T-helper 17 cell (primary cell): ENCODE results near the gene CLSTN2. TPM values are rescaled to one million over a fixed set of nuclear protein-coding genes. Genes with fewer than 3 reads are reported as not detected.

Experiments used
- ATAC-seq: fragments of 150-1000 bp; cut with Tn5 transposase; 2 replicates; pipeline ENCODE4 v1.10.0; 2021; ENCODE audit warnings: mild to moderate bottlenecking, moderate library complexity
- DNase-seq, 3 donors: peaks; one replicate each; pipeline versions ENCODE4 v3.0.0 to v3.0.0-alpha.2; 2020 to 2021
- H3K9me3 ChIP-seq: one replicate; pipeline ENCODE4 v1.7.0; 2013; ENCODE audit warnings: low read length, mild to moderate bottlenecking; ENCODE audit not compliant: control insufficient read depth, poor library complexity, severe bottlenecking
- H3K27ac Mint-ChIP-seq: one replicate; pipeline ENCODE4 v1.8.0; 2022; ENCODE audit warnings: mild to moderate bottlenecking, moderate library complexity, mixed read lengths
- H3K27me3 Mint-ChIP-seq: one replicate; pipeline ENCODE4 v1.8.0; 2022; ENCODE audit warnings: mixed read lengths
- H3K36me3 Mint-ChIP-seq: one replicate; pipeline ENCODE4 v1.8.0; 2022; ENCODE audit warnings: low read depth, mixed read lengths
- H3K4me1 Mint-ChIP-seq: one replicate; pipeline ENCODE4 v1.8.0; 2022; ENCODE audit warnings: mild to moderate bottlenecking, mixed read lengths
- H3K4me3 Mint-ChIP-seq: one replicate; pipeline ENCODE4 v1.8.0; 2022; ENCODE audit warnings: mild to moderate bottlenecking, moderate library complexity, mixed read lengths
- total RNA-seq, 4 donors: library from RNA in 2 of 4; stranded (reverse) in 2 of 4; gene quantifications; one replicate each; pipeline ENCODE4 v1.2.3 and lab custom pipeline; 2022 to 2026

Gene CLSTN2
- total RNA-seq, 2 donors from 2014 or later = not detected

GRCh38 chr3:140114789-140115080 lies 179.8 kb downstream of the CLSTN2 start:
- H3K9me3 ChIP-seq = no peaks in the 10 kb centered on the region
- Mint-ChIP-seq H3K4me1 (no peaks in the 10 kb centered on the region), H3K27me3 (peaks cover 21% of the 10 kb centered on the region), H3K4me3 (no peak overlapping the region), H3K36me3 (no peaks in the 10 kb centered on the region), H3K27ac (no peak overlapping the region)
- no peak for DNase-seq
- no peak for ATAC-seq

GRCh38 chr3:140117096-140117526 lies 182.1 kb downstream of the CLSTN2 start:
- Mint-ChIP-seq H3K4me3 (no peak overlapping the region), H3K4me1 (no peaks in the 10 kb centered on the region), H3K27ac (no peak overlapping the region), H3K27me3 (peaks cover 10% of the 10 kb centered on the region), H3K36me3 (no peaks in the 10 kb centered on the region)
- DNase-seq (no peak), ATAC-seq (no peak)
- no peaks in the 10 kb centered on the region for H3K9me3 ChIP-seq

GRCh38 chr3:140122183-140122582 lies 187.2 kb downstream of the CLSTN2 start:
- peaks cover 6% of the 10 kb centered on the region for H3K27me3 Mint-ChIP-seq
- H3K36me3 Mint-ChIP-seq = no peaks in the 10 kb centered on the region
- H3K9me3 ChIP-seq = no peaks in the 10 kb centered on the region
- no peaks in the 10 kb centered on the region for H3K4me1 Mint-ChIP-seq
- ATAC-seq = no peak
- no peak overlapping the region for H3K4me3 Mint-ChIP-seq
- H3K27ac Mint-ChIP-seq = no peak overlapping the region
- DNase-seq = no peak

GRCh38 chr3:140128217-140128616 lies 193.2 kb downstream of the CLSTN2 start:
- Mint-ChIP-seq H3K36me3 (no peaks in the 10 kb centered on the region), H3K27me3 (peaks cover 8% of the 10 kb centered on the region), H3K4me1 (no peaks in the 10 kb centered on the region), H3K4me3 (no peak overlapping the region), H3K27ac (no peak overlapping the region)
- no peak for ATAC-seq
- DNase-seq = no peak
- H3K9me3 ChIP-seq = no peaks in the 10 kb centered on the region

GRCh38 chr3:140128631-140129030 lies 193.6 kb downstream of the CLSTN2 start:
- Mint-ChIP-seq H3K27me3 (peaks cover 8% of the 10 kb centered on the region), H3K4me1 (no peaks in the 10 kb centered on the region), H3K27ac (no peak overlapping the region), H3K36me3 (no peaks in the 10 kb centered on the region), H3K4me3 (no peak overlapping the region)
- no peak for DNase-seq
- H3K9me3 ChIP-seq = no peaks in the 10 kb centered on the region
- no peak for ATAC-seq

GRCh38 chr3:140129768-140130284 lies 194.8 kb downstream of the CLSTN2 start:
- DNase-seq = no peak
- no peak for ATAC-seq
- Mint-ChIP-seq H3K36me3 (no peaks in the 10 kb centered on the region), H3K27ac (no peak overlapping the region), H3K4me3 (no peak overlapping the region), H3K27me3 (peaks cover 8% of the 10 kb centered on the region), H3K4me1 (no peaks in the 10 kb centered on the region)
- no peaks in the 10 kb centered on the region for H3K9me3 ChIP-seq

GRCh38 chr3:140131895-140132294 lies 196.9 kb downstream of the CLSTN2 start:
- ATAC-seq = no peak

GRCh38 chr3:140134231-140134965 lies 199.4 kb downstream of the CLSTN2 start:
- DNase-seq (no peak), ATAC-seq (no peak)
- Mint-ChIP-seq H3K4me3 (no peak overlapping the region), H3K4me1 (no peaks in the 10 kb centered on the region), H3K27ac (no peak overlapping the region), H3K36me3 (no peaks in the 10 kb centered on the region), H3K27me3 (peaks cover 8% of the 10 kb centered on the region)
- no peaks in the 10 kb centered on the region for H3K9me3 ChIP-seq

More at GRCh38 chr3:140131895-140132294, 196.9 kb downstream of the CLSTN2 start:
- Mint-ChIP-seq H3K36me3 (no peaks in the 10 kb centered on the region), H3K27me3 (peaks cover 8% of the 10 kb centered on the region), H3K4me3 (no peak overlapping the region), H3K27ac (no peak overlapping the region), H3K4me1 (no peaks in the 10 kb centered on the region)
- no peaks in the 10 kb centered on the region for H3K9me3 ChIP-seq
- DNase-seq = no peak

GRCh38 chr3:140135461-140135860 lies 200.5 kb downstream of the CLSTN2 start:
- Mint-ChIP-seq H3K27me3 (peaks cover 8% of the 10 kb centered on the region), H3K36me3 (no peaks in the 10 kb centered on the region), H3K4me3 (no peak overlapping the region), H3K27ac (no peak overlapping the region), H3K4me1 (no peaks in the 10 kb centered on the region)
- H3K9me3 ChIP-seq = no peaks in the 10 kb centered on the region
- ATAC-seq = no peak
- DNase-seq = no peak

GRCh38 chr3:140143367-140144069 lies 208.5 kb downstream of the CLSTN2 start:
- Mint-ChIP-seq H3K4me3 (no peak overlapping the region), H3K36me3 (no peaks in the 10 kb centered on the region), H3K27ac (no peak overlapping the region), H3K27me3 (no peaks in the 10 kb centered on the region), H3K4me1 (no peaks in the 10 kb centered on the region)
- DNase-seq (no peak), ATAC-seq (no peak)
- no peaks in the 10 kb centered on the region for H3K9me3 ChIP-seq

- no peaks in the 10 kb centered on the region for H3K9me3 ChIP-seq
- Mint-ChIP-seq H3K36me3 (no peaks in the 10 kb centered on the region), H3K27me3 (no peaks in the 10 kb centered on the region), H3K4me1 (no peaks in the 10 kb centered on the region), H3K4me3 (no peak overlapping the region), H3K27ac (no peak overlapping the region)
- no peak for ATAC-seq
- DNase-seq = no peak
Observed at GRCh38 chr3:140145528-140145927, 210.5 kb downstream of the CLSTN2 start.

GRCh38 chr3:140146668-140147067 lies 211.7 kb downstream of the CLSTN2 start:
- H3K36me3 Mint-ChIP-seq = no peaks in the 10 kb centered on the region
- no peak for ATAC-seq

GRCh38 chr3:140147965-140148490 lies 213.0 kb downstream of the CLSTN2 start:
- no peaks in the 10 kb centered on the region for H3K4me1 Mint-ChIP-seq
- no peak overlapping the region for H3K27ac Mint-ChIP-seq
- ATAC-seq = no peak
- H3K36me3 Mint-ChIP-seq = no peaks in the 10 kb centered on the region
- no peak overlapping the region for H3K4me3 Mint-ChIP-seq
- no peak for DNase-seq
- no peaks in the 10 kb centered on the region for H3K9me3 ChIP-seq
- no peaks in the 10 kb centered on the region for H3K27me3 Mint-ChIP-seq

More at GRCh38 chr3:140146668-140147067, 211.7 kb downstream of the CLSTN2 start:
- Mint-ChIP-seq H3K27ac (no peak overlapping the region), H3K4me3 (no peak overlapping the region), H3K27me3 (no peaks in the 10 kb centered on the region), H3K4me1 (no peaks in the 10 kb centered on the region)
- no peak for DNase-seq
- no peaks in the 10 kb centered on the region for H3K9me3 ChIP-seq
